ENCODE measurements around the gene NACA.

DNA sequence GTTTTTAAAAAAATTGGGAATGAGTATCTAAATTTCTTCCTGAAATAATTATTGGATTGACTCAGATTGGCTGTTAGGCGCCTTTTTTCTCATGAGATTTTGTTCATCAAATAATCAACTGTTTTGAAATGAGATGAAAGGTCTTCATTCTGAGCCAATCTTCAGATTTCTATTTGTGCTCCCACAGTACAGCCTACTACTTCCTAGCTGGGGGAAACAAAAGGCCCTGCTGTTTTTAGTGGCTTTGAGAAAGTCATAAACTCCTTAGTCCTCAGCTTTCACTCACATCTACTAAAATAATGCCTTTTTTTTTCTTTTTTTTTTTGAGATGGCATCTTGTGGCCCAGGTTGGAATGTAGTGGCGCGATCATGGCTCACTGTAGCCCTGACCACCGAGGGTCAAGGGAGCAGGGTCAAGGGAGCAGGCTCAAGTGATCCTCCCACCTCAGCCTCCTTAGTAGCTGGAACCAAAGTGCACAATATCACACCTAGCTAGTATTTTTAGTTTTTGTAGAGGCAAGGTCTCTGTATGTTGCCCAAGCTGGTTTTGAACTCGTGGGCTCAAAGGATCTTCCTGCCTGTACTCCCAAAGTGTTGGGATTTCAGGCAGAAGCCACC lies 15.2 kb downstream of the NACA start:
- TF ChIP-seq ARNTL (CRISPR knock-in tag; IDR thresholded peaks at IDR 0.05; ENCODE audit: borderline replicate concordance, low read depth) (no peak), PATZ1 (CRISPR knock-in tag; IDR thresholded peaks at IDR 0.05; ENCODE audit: borderline replicate concordance) (no peak), ISL1 (CRISPR knock-in tag; IDR thresholded peaks at IDR 0.05) (no peak), ZFP30 (CRISPR knock-in tag; IDR thresholded peaks at IDR 0.05) (no peak), BACH2 (CRISPR knock-in tag; IDR thresholded peaks at IDR 0.05; ENCODE audit: borderline replicate concordance) (no peak), TSHZ2 (CRISPR knock-in tag; IDR thresholded peaks at IDR 0.05) (no peak), ESRRG (CRISPR knock-in tag; IDR thresholded peaks at IDR 0.05) (no peak), OSR1 (CRISPR knock-in tag; IDR thresholded peaks at IDR 0.05) (no peak), ZFP3 (CRISPR knock-in tag; IDR thresholded peaks at IDR 0.05) (no peak), PPARA (CRISPR knock-in tag; IDR thresholded peaks at IDR 0.05; ENCODE audit: borderline replicate concordance) (no peak)
- TF ChIP-seq, protein P1, sequence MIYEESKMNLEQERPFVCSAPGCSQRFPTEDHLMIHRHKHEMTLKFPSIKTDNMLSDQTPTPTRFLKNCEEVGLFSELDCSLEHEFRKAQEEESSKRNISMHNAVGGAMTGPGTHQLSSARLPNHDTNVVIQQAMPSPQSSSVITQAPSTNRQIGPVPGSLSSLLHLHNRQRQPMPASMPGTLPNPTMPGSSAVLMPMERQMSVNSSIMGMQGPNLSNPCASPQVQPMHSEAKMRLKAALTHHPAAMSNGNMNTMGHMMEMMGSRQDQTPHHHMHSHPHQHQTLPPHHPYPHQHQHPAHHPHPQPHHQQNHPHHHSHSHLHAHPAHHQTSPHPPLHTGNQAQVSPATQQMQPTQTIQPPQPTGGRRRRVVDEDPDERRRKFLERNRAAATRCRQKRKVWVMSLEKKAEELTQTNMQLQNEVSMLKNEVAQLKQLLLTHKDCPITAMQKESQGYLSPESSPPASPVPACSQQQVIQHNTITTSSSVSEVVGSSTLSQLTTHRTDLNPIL (CRISPR knock-in tag; IDR thresholded peaks at IDR 0.05; ENCODE audit: low read depth): no peak

All from SK-N-SH treated with all-trans-retinoic acid at 6 μM for 48 hours (cell line).